Panc1 (cell line): ENCODE measurements around the gene AGPAT4. TPM values are rescaled to one million over a fixed set of nuclear protein-coding genes. Genes with fewer than 3 reads are reported as not detected.

Experiments used
- ATAC-seq: fragments of 200-7000 bp; cut with Tn5 transposase; 2 replicates; pipeline ENCODE4 v1.9.1; 2020; ENCODE audit warnings: mild to moderate bottlenecking, moderate library complexity
- BruUV-seq: library from RNA; stranded (reverse); fragments of 400-500 nt; replicated peaks from 2 replicates; lab custom pipeline; 2021; lab: Mats Ljungman, UMichigan
- CTCF ChIA-PET: fragments of 300-600 bp; sonication (Branson Sonifier 250); formaldehyde crosslinking; loops from one replicate; lab custom pipeline; 2022; ENCODE audit warnings: antibody characterized with exemption; lab: Charles Lee
- POLR2A ChIA-PET: fragments of 300-600 bp; sonication (Branson Sonifier 250); formaldehyde crosslinking; loops from one replicate; lab custom pipeline; 2022; ENCODE audit warnings: antibody characterized with exemption; lab: Charles Lee
- DNase-seq: peaks from one replicate; pipeline ENCODE4 v3.0.0-alpha.2; 2010; ENCODE audit warnings: low read depth, low spot score
- H3K27ac ChIP-seq: 2 replicates; pipeline ENCODE4 v1.5.1; 2011; ENCODE audit warnings: mild to moderate bottlenecking, low read length, inconsistent platforms
- H3K27me3 ChIP-seq: fragments of 200-500 bp; sonication (Bioruptor generic); 2 replicates; pipeline ENCODE4 v1.6.0; 2014; ENCODE audit warnings: low read length, inconsistent platforms; ENCODE audit not compliant: control insufficient read depth, insufficient read depth
- H3K36me3 ChIP-seq: fragments of 200-500 bp; sonication (Bioruptor generic); 2 replicates; pipeline ENCODE4 v1.5.1; 2014; ENCODE audit warnings: inconsistent platforms, mild to moderate bottlenecking, low read length, moderate library complexity; ENCODE audit not compliant: control insufficient read depth, insufficient read depth
- H3K4me1 ChIP-seq: 2 replicates; pipeline ENCODE4 v1.5.1; 2011; ENCODE audit warnings: inconsistent platforms, mild to moderate bottlenecking, low read length, moderate library complexity; ENCODE audit not compliant: control insufficient read depth, insufficient read depth
- H3K4me3 ChIP-seq, 2 experiments: 2 replicates each; pipeline ENCODE4 v1.5.1; 2011 to 2012; ENCODE audit warnings: low read depth in 2 of 2, low read length in 2 of 2, mild to moderate bottlenecking in 2 of 2, inconsistent platforms in 1 of 2, moderate library complexity in 1 of 2
- H3K9me3 ChIP-seq: fragments of 200-500 bp; sonication (Bioruptor generic); 2 replicates; pipeline ENCODE4 v1.5.1; 2014; ENCODE audit warnings: low read depth, mild to moderate bottlenecking, inconsistent platforms, low read length, moderate library complexity; ENCODE audit not compliant: control insufficient read depth, insufficient read depth
- CTCF ChIP-seq: fragments of 450-650 bp; IDR thresholded peaks from 2 replicates; pipeline ENCODE4 v1.5.1; 2017; ENCODE audit warnings: mild to moderate bottlenecking
- POLR2AphosphoS5 ChIP-seq: IDR thresholded peaks from 2 replicates; pipeline ENCODE4 v1.6.1; 2012; ENCODE audit warnings: mild to moderate bottlenecking, low read depth, low read length, moderate library complexity
- REST ChIP-seq, 2 experiments: IDR thresholded peaks; 2 replicates each; pipeline ENCODE4 v1.6.1; 2011 to 2012; ENCODE audit warnings: low read depth in 2 of 2, control low read depth in 1 of 2, low read length in 1 of 2, mild to moderate bottlenecking in 1 of 2, moderate library complexity in 1 of 2; ENCODE audit not compliant: insufficient read depth in 1 of 2
- SIN3A ChIP-seq: IDR thresholded peaks from 2 replicates; pipeline ENCODE4 v1.6.1; 2012; ENCODE audit warnings: low read depth, mild to moderate bottlenecking, low read length, moderate library complexity, borderline replicate concordance; ENCODE audit not compliant: insufficient read depth
- TCF7L2 ChIP-seq: IDR thresholded peaks from 2 replicates; pipeline ENCODE4 v1.6.1; 2011; ENCODE audit warnings: mild to moderate bottlenecking, low read depth, low read length, inconsistent platforms
- in situ Hi-C: cut with HindIII; loops from 2 replicates; pipeline ENCODE4 v1.10.0; 2016; ENCODE audit warnings: low sequenced_read_pairs, low pct_unique_long_range_greater_than_20kb
- intact Hi-C: fragments of 100-400 bp; cut with micrococcal nuclease; formaldehyde crosslinking; loops from one replicate; pipeline ENCODE4 v1.10.0; 2022; ENCODE audit not compliant: unreplicated experiment
- total RNA-seq: library from RNA; stranded (reverse); gene quantifications from one replicate; pipeline ENCODE4 v1.2.1, GENCODE V29; 2021; ENCODE audit not compliant: unreplicated experiment

AGPAT4 gene
- total RNA-seq, 1 experiment from 2014 or later, result 12.9 TPM

GRCh38 chr6:161265975-161266374 is 7.9 kb downstream of the AGPAT4 start:
- Histone ChIP-seq H3K4me1 (no peaks in the 10 kb centered on the region), H3K36me3 (no peaks in the 10 kb centered on the region), H3K4me3 (no peak overlapping the region), H3K27ac (no peak overlapping the region), H3K9me3 (no peaks in the 10 kb centered on the region), H3K27me3 (no peaks in the 10 kb centered on the region)
- DNase-seq (no peak), ATAC-seq (peak; percentile 57; the same call in 1 of the 2 replicates)
- in situ Hi-C loops, result no loop called here
- no peak for TF ChIP-seq CTCF
- TF ChIP-seq SIN3A, result no peak
- TF ChIP-seq REST (IDR thresholded peaks at IDR 0.05; ENCODE audit: insufficient read depth in 1 of 2, low read depth in 2 of 2, low read length in 1 of 2), result no peak
- ChIA-PET POLR2A (no interaction called here), CTCF (no interaction called here)
- no TSS peak for BruUV-seq
- intact Hi-C loops, result no loop called here

GRCh38 chr6:161265554-161265953 is 8.3 kb downstream of the AGPAT4 start:
- H3K27me3 ChIP-seq, result no peaks in the 10 kb centered on the region
- CTCF ChIA-PET, result no interaction called here
- BruUV-seq, result no TSS peak
- TF ChIP-seq SIN3A (no peak), REST (IDR thresholded peaks at IDR 0.05; ENCODE audit: insufficient read depth in 1 of 2, low read depth in 2 of 2, low read length in 1 of 2) (no peak), CTCF (no peak), POLR2AphosphoS5 (no peak), TCF7L2 (no peak)
- DNase-seq (no peak), ATAC-seq (no peak)
- in situ Hi-C loops (no loop called here), intact Hi-C loops (no loop called here)
- H3K4me1 ChIP-seq, result no peaks in the 10 kb centered on the region
- POLR2A ChIA-PET, result no interaction called here
- no peak overlapping the region for H3K4me3 ChIP-seq
- no peaks in the 10 kb centered on the region for H3K36me3 ChIP-seq
- H3K9me3 ChIP-seq, result no peaks in the 10 kb centered on the region
- H3K27ac ChIP-seq, result no peak overlapping the region
